Measurements from ENCODE around the gene DENND4A.

GRCh38 chr15:65676123-65676522 is 116.0 kb downstream of the DENND4A start:
- TF ChIP-seq, protein P1, sequence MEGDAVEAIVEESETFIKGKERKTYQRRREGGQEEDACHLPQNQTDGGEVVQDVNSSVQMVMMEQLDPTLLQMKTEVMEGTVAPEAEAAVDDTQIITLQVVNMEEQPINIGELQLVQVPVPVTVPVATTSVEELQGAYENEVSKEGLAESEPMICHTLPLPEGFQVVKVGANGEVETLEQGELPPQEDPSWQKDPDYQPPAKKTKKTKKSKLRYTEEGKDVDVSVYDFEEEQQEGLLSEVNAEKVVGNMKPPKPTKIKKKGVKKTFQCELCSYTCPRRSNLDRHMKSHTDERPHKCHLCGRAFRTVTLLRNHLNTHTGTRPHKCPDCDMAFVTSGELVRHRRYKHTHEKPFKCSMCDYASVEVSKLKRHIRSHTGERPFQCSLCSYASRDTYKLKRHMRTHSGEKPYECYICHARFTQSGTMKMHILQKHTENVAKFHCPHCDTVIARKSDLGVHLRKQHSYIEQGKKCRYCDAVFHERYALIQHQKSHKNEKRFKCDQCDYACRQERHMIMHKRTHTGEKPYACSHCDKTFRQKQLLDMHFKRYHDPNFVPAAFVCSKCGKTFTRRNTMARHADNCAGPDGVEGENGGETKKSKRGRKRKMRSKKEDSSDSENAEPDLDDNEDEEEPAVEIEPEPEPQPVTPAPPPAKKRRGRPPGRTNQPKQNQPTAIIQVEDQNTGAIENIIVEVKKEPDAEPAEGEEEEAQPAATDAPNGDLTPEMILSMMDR (IDR thresholded peaks at IDR 0.05) = no peak
- TF ChIP-seq POLR2A (IDR thresholded peaks at IDR 0.05) (no peak), POLR2AphosphoS5 (IDR thresholded peaks at IDR 0.05) (no peak)
